ENCODE measurements around the gene LILRB5.

- TF ChIP-seq GTF2I (CRISPR knock-in tag; conservative IDR thresholded peaks at IDR 0.05) = no peak
- TF ChIP-seq, protein P1, sequence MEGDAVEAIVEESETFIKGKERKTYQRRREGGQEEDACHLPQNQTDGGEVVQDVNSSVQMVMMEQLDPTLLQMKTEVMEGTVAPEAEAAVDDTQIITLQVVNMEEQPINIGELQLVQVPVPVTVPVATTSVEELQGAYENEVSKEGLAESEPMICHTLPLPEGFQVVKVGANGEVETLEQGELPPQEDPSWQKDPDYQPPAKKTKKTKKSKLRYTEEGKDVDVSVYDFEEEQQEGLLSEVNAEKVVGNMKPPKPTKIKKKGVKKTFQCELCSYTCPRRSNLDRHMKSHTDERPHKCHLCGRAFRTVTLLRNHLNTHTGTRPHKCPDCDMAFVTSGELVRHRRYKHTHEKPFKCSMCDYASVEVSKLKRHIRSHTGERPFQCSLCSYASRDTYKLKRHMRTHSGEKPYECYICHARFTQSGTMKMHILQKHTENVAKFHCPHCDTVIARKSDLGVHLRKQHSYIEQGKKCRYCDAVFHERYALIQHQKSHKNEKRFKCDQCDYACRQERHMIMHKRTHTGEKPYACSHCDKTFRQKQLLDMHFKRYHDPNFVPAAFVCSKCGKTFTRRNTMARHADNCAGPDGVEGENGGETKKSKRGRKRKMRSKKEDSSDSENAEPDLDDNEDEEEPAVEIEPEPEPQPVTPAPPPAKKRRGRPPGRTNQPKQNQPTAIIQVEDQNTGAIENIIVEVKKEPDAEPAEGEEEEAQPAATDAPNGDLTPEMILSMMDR (IDR thresholded peaks at IDR 0.05) = no peak
- TF ChIP-seq, protein P2, sequence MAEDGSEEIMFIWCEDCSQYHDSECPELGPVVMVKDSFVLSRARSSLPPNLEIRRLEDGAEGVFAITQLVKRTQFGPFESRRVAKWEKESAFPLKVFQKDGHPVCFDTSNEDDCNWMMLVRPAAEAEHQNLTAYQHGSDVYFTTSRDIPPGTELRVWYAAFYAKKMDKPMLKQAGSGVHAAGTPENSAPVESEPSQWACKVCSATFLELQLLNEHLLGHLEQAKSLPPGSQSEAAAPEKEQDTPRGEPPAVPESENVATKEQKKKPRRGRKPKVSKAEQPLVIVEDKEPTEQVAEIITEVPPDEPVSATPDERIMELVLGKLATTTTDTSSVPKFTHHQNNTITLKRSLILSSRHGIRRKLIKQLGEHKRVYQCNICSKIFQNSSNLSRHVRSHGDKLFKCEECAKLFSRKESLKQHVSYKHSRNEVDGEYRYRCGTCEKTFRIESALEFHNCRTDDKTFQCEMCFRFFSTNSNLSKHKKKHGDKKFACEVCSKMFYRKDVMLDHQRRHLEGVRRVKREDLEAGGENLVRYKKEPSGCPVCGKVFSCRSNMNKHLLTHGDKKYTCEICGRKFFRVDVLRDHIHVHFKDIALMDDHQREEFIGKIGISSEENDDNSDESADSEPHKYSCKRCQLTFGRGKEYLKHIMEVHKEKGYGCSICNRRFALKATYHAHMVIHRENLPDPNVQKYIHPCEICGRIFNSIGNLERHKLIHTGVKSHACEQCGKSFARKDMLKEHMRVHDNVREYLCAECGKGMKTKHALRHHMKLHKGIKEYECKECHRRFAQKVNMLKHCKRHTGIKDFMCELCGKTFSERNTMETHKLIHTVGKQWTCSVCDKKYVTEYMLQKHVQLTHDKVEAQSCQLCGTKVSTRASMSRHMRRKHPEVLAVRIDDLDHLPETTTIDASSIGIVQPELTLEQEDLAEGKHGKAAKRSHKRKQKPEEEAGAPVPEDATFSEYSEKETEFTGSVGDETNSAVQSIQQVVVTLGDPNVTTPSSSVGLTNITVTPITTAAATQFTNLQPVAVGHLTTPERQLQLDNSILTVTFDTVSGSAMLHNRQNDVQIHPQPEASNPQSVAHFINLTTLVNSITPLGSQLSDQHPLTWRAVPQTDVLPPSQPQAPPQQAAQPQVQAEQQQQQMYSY (CRISPR knock-in tag; IDR thresholded peaks at IDR 0.05) = no peak
- TF ChIP-seq NFYB (CRISPR knock-in tag; conservative IDR thresholded peaks at IDR 0.05; ENCODE audit: low read depth) = no peak
- TF ChIP-seq ETV6 (CRISPR knock-in tag; IDR thresholded peaks at IDR 0.05) = no peak
- TF ChIP-seq TEAD1 (CRISPR knock-in tag; IDR thresholded peaks at IDR 0.05) = no peak
- TF ChIP-seq FOXJ3 (CRISPR knock-in tag; IDR thresholded peaks at IDR 0.05; ENCODE audit: borderline replicate concordance) = no peak
- no peak for TF ChIP-seq GABPB1 (CRISPR knock-in tag; IDR thresholded peaks at IDR 0.05)
- TF ChIP-seq ZNF232 (CRISPR knock-in tag; IDR thresholded peaks at IDR 0.05) = no peak
- TF ChIP-seq USF2 (CRISPR knock-in tag; IDR thresholded peaks at IDR 0.05) = no peak
- TF ChIP-seq, protein P3, sequence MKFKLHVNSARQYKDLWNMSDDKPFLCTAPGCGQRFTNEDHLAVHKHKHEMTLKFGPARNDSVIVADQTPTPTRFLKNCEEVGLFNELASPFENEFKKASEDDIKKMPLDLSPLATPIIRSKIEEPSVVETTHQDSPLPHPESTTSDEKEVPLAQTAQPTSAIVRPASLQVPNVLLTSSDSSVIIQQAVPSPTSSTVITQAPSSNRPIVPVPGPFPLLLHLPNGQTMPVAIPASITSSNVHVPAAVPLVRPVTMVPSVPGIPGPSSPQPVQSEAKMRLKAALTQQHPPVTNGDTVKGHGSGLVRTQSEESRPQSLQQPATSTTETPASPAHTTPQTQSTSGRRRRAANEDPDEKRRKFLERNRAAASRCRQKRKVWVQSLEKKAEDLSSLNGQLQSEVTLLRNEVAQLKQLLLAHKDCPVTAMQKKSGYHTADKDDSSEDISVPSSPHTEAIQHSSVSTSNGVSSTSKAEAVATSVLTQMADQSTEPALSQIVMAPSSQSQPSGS (CRISPR knock-in tag; IDR thresholded peaks at IDR 0.05; ENCODE audit: borderline replicate concordance, low read depth) = no peak
- no peak for TF ChIP-seq CREB1 (CRISPR knock-in tag; IDR thresholded peaks at IDR 0.05)
- TF ChIP-seq USF1 (CRISPR knock-in tag; IDR thresholded peaks at IDR 0.05) = no peak
These were observed 14.0 kb upstream of the LILRB5 start for GRCh38 chr19:54271106-54271505.
